ENCODE data around the gene NUFIP2.

DNA sequence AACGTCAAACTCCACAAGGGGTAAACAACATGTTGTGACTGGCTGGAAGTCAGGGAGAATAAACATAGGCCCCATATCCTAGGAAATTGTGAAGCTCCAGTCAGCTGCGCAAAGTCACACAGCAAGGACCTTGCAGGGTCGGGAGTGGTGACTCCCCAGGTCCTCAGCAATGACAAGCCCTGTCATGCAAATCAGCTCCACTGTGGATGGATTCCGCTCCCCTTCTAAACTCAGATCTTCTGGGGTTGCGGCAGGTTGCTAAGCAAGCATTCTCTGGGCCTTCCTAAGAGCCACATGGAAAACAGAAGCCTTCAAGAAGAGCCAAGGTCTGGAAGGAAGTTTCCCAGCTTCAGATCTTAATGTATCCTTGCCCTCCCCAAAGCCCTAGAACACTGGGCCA lies 84.9 kb downstream of the NUFIP2 start:
- TF ChIP-seq, protein P1, sequence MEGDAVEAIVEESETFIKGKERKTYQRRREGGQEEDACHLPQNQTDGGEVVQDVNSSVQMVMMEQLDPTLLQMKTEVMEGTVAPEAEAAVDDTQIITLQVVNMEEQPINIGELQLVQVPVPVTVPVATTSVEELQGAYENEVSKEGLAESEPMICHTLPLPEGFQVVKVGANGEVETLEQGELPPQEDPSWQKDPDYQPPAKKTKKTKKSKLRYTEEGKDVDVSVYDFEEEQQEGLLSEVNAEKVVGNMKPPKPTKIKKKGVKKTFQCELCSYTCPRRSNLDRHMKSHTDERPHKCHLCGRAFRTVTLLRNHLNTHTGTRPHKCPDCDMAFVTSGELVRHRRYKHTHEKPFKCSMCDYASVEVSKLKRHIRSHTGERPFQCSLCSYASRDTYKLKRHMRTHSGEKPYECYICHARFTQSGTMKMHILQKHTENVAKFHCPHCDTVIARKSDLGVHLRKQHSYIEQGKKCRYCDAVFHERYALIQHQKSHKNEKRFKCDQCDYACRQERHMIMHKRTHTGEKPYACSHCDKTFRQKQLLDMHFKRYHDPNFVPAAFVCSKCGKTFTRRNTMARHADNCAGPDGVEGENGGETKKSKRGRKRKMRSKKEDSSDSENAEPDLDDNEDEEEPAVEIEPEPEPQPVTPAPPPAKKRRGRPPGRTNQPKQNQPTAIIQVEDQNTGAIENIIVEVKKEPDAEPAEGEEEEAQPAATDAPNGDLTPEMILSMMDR (IDR thresholded peaks at IDR 0.05) = no peak
- TF ChIP-seq POLR2AphosphoS5 (IDR thresholded peaks at IDR 0.05; ENCODE audit: low read depth, low read length) (no peak), TCF7L2 (IDR thresholded peaks at IDR 0.05; ENCODE audit: low read depth, low read length) (no peak), SIN3A (IDR thresholded peaks at IDR 0.05; ENCODE audit: borderline replicate concordance, insufficient read depth, low read depth, low read length) (no peak)

Data from Panc1 (cell line).